Stimulated activated CD8-positive, alpha-beta memory T cell treated with anti-CD3 and anti-CD28 coated beads, Interleukin-12 subunit alpha, Interleukin-12 subunit beta, amount 100 ng/mL, for 1 hour (primary cell): ENCODE data around the gene SAMMSON.

Experiments
- DNase-seq: peaks from one replicate; pipeline ENCODE4 v3.0.0-alpha.2; 2020; ENCODE audit warnings: low read depth

SAMMSON gene

GRCh38 chr3:69999140-70000027, at the start of gene SAMMSON:
Gene SAMMSON, plus strand, starts transcription at chr3:69999733.
- DNase-seq = no peak

- no peak for DNase-seq
These were observed 47.9 kb upstream of the SAMMSON start for GRCh38 chr3:69951616-69952015.

- DNase-seq = no peak
These were observed 40.0 kb upstream of the SAMMSON start for GRCh38 chr3:69959581-69959980.

GRCh38 chr3:69961706-69962439, 37.7 kb upstream of the SAMMSON start:
- no peak for DNase-seq

GRCh38 chr3:69963643-69964042, 35.9 kb upstream of the SAMMSON start:
- DNase-seq = no peak

GRCh38 chr3:69967156-69967555, 32.4 kb upstream of the SAMMSON start:
- DNase-seq = no peak

GRCh38 chr3:69970827-69971226, 28.7 kb upstream of the SAMMSON start:
- DNase-seq = no peak

GRCh38 chr3:69972672-69973071, 26.9 kb upstream of the SAMMSON start:
- DNase-seq = no peak

GRCh38 chr3:69976021-69976420, 23.5 kb upstream of the SAMMSON start:
- no peak for DNase-seq

GRCh38 chr3:69983546-69984265, 15.8 kb upstream of the SAMMSON start:
- no peak for DNase-seq

GRCh38 chr3:69985266-69985665, 14.3 kb upstream of the SAMMSON start:
- DNase-seq = no peak

- DNase-seq = no peak
These were observed 13.1 kb upstream of the SAMMSON start for GRCh38 chr3:69986419-69986818.

GRCh38 chr3:69987833-69988232, 11.7 kb upstream of the SAMMSON start:
- no peak for DNase-seq

GRCh38 chr3:69993757-69994156, 5.8 kb upstream of the SAMMSON start:
- DNase-seq = no peak

GRCh38 chr3:69994919-69995318, 4.6 kb upstream of the SAMMSON start:
- DNase-seq = no peak

- no peak for DNase-seq
These were observed 1.8 kb upstream of the SAMMSON start for GRCh38 chr3:69997631-69998307.

GRCh38 chr3:69998759-69999139, 784 bp upstream of the SAMMSON start:
- DNase-seq = no peak

- DNase-seq = no peak
These were observed 486 bp downstream of the SAMMSON start for GRCh38 chr3:70000028-70000410.

- DNase-seq = no peak
These were observed 1.1 kb downstream of the SAMMSON start for GRCh38 chr3:70000563-70001081.

- no peak for DNase-seq
These were observed 3.6 kb downstream of the SAMMSON start for GRCh38 chr3:70003119-70003518.

- DNase-seq = no peak
These were observed 6.6 kb downstream of the SAMMSON start for GRCh38 chr3:70006089-70006488.

GRCh38 chr3:70010346-70010745, 10.8 kb downstream of the SAMMSON start:
- no peak for DNase-seq
